ENCODE results near the gene NDUFAF2. TPM values are rescaled to one million over a fixed set of nuclear protein-coding genes. Genes with fewer than 3 reads are reported as not detected.
"Not testable (repeated sequence)": the region's sequence is repeated elsewhere in the genome, so short reads cannot be mapped to it uniquely, and the experiment has no call there.

Gene NDUFAF2
- total RNA-seq, 1 donor from 2014 or later: 15.2 TPM

GRCh38 chr5:61044545-61044944 lies 99.5 kb downstream of the NDUFAF2 start:
- intact Hi-C loops (cut with micrococcal nuclease): loop anchor here (2.0 kb wide), 1 partner anchor 236 kb away; no protein-coding TSS in a partner anchor

DNA sequence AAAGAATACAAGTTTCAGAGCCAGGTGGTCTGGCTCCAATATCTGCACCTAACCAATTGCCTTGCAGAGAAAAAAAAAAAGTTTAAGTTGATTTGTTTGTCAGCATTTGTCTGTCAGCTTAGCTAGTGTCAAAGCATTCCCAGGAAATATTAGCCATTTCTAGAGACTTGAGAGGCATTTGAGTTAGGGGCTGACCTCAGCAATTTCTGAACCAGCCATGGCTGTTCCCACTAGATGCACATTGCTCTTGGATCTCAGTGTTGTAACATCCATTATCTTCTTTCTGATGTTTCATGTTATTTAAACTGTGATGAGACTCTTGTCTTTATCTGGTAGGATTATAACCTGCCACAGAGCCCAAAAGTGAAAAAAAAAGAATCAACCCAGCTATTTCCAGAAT lies 102.3 kb downstream of the NDUFAF2 start:
- intact Hi-C loops (cut with micrococcal nuclease): no loop called here

GRCh38 chr5:61048534-61048933 lies 103.5 kb downstream of the NDUFAF2 start:
- intact Hi-C loops (cut with micrococcal nuclease): no loop called here

DNA sequence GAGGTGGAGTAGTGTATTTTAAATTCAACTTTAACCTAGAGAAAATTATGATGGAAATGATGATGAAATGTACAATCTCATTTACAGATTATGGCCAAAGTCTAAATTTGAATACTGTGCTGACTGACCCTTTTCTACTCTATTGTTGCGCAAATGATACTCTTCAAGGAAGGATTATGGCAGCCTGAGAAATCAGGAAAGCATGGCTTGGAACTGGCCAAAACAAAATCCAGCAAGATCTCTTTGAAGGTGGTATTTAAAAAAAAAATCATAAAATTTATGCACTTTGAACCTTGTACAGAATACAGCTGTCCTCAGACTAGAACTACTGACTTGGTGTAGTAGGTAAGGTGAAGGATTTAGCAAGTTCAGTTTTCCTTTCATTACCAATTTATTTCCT lies 105.3 kb downstream of the NDUFAF2 start:
- intact Hi-C loops (cut with micrococcal nuclease): no loop called here

DNA sequence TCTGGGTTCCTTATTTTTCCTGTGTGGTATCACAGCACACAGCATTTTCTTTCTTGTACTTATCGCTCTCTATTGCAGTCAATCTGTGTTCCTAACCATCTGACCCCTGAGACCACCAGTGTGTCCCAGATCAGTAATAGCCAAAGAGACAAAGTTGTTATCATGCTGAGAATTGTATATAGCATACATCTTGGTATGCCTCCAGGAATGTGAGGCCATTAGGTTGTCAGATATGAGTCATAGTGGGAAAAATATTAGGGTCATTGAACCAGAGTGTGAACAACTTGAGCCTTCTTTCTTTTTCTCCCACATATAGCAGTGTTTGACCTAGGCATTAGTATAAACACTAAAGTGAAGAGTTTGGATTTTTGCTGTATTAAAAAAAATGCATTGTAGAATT lies 106.3 kb downstream of the NDUFAF2 start:
- intact Hi-C loops (cut with micrococcal nuclease): no loop called here

GRCh38 chr5:61052882-61053281 lies 107.9 kb downstream of the NDUFAF2 start:
- intact Hi-C loops (cut with micrococcal nuclease): no loop called here

- intact Hi-C loops (cut with micrococcal nuclease): loop anchor here (2.0 kb wide), 2 partner anchors 109 to 277 kb away; partner anchors contain the start of gene SMIM15
Observed at GRCh38 chr5:61053937-61054336, 108.9 kb downstream of the NDUFAF2 start.

DNA sequence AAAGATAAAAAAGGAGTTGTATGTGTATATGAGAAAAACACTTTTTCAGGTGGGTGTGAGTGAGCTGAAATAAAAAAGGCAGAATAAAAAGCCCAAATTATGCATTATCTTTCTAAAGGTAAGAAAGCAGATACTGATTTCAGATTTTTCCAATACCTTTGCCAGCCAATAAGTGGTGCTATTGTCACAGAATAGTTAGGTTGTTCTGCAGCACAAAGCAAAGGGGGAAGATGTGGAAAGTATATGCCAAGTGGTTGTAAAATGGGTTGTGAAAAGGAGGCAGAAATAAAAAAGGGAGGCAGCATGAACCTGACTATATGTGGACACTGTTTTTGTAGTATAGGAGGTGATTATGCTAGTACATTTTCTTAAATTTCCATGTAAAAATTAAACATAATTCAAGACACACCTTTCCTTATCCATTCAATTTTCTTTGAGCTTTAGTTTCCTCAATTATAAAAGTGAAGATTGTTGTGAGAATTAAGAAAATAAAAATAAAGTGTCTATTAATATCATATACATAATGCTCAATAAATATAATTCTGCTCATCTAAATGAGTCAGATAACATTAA lies 110.5 kb downstream of the NDUFAF2 start:
- intact Hi-C loops (cut with micrococcal nuclease): loop anchor here (1.0 to 5.0 kb wide), 6 partner anchors 107 to 1088 kb away; partner anchors contain the start of gene SMIM15

- intact Hi-C loops (cut with micrococcal nuclease): loop anchor here (5.0 kb wide), 1 partner anchor 382 kb away; no protein-coding TSS in a partner anchor
Observed at GRCh38 chr5:61059499-61059898, 114.5 kb downstream of the NDUFAF2 start.

DNA sequence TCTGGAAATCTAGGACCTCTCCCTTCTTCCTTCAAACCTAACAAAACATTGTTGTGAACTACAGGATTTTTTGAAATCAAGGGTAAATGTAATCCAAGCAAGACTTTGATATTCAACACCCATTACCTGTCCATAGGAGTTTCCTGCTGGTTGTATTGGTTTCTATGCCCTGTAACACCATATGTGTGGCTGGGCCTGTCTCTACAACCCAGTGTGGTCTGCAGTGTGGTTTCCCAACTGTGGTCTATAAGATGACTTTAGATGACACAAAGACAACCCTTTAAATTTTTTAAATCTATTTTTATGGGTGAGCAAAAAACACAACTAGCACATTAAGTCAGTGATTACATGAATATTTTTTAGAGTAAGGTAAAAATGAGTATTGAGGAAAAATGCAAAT lies 124.1 kb downstream of the NDUFAF2 start:
- intact Hi-C loops (cut with micrococcal nuclease): no loop called here

DNA sequence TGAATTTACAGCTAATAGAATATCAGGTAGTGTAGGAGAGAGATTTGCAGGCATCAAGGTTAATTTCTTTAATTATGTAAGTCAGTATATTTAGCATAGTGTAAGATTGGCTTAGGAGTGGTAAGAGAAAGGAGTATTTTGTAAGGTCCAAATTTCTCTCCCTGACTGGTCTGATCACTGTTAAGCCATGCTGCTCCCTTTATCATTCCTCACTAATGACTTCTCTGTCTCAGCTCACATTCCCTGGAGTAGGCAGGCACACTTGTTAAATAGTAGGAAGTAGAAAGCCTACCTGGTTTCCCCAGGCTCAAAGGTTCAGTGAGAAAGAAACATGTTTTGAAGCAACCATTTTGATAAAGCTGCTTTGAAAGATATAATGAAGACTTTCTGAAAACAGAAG lies 126.5 kb downstream of the NDUFAF2 start:
- intact Hi-C loops (cut with micrococcal nuclease): no loop called here

DNA sequence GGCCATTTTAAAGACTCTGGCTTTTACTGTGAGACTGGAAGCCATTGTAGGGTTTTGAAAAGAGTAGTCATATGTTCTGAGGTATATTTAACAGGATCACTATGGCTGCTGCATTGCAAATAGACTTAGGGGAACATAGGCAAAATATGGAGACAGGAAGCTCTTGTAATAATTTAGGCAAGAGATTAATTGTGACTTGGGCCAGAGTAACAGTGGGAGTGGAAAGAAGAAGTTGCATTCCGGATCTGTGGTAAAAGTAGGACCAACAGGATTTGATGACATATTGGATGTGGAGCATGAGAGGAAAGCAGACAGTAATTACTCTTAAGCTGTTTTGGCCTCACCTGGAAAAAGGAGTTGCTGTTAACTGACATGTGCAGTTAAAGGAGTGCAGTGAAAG lies 131.6 kb downstream of the NDUFAF2 start:
- intact Hi-C loops (cut with micrococcal nuclease): no loop called here

DNA sequence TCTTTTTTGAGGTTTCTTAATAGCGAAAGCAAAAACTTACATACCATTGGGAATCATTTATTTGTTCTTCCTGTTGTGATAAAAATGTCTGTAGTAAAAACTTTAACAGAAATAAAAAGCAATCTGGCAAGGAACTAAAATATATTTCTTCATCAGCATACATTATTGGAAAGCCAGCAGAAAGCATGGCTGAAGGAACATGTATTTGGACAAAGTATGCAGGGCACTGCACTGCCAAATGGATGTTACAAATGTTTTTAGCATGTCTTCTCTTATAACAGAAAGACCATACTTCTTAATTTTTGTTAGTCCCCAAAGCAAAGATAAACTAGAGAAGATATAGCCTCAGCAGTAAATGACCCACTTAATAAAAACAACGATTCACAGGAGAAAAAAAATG lies 136.7 kb downstream of the NDUFAF2 start:
- intact Hi-C loops (cut with micrococcal nuclease): no loop called here

DNA sequence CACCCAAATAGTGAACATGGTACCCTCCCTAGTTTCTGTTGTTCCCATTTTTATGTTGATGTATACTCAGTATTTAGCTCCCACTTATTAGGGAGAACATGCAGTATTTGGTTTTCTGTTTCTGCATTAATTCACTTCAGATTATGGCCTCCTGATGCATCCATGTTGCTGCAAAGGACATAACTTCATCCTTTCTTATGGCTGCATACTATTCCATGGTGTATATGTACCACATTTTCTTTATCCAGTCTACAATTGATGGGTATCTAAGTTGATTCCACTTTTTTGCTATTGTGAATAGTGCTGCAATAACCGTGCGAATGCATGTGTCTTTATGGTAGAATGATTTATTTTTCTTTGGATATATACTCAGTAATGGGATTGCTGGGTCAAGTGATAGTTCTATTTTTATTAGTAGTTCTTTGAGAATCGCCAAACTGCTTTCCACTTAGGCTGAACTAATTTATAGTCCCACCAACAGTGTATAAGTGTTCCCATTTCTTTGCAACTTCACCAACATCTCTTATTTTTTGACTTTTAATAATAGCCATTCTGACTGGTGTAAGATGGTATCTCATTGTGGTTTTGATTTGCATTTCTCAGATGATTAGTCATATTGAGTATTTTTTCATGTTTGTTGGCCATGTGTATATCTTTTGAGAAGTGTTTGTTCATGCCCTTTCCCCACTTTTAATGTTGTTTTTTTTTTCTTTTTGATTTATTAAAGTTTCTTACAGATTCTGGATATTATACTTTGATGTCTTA lies 137.7 kb downstream of the NDUFAF2 start:
- intact Hi-C loops (cut with micrococcal nuclease): no loop called here

DNA sequence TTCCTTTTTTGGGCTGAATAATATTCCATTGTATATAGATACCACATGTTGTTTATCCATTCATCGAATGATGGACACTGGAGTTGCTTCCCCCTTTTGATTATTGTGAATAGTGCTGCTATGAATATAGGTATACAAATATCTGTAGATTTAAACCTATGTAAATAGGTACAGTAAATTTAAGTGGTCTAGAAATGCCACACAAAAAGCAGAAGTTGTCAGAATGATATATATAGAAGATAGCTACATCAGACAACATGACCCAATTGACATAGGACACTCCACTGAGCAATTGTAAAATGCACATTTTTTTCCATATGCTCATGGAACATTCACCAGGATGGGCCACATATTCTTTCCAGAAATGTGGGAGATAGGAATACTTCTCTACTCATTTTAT lies 139.7 kb downstream of the NDUFAF2 start:
- intact Hi-C loops (cut with micrococcal nuclease): no loop called here

GRCh38 chr5:61085885-61086284 lies 140.9 kb downstream of the NDUFAF2 start:
- intact Hi-C loops (cut with micrococcal nuclease): no loop called here

- intact Hi-C loops (cut with micrococcal nuclease): no loop called here
Observed at GRCh38 chr5:61087921-61088320, 142.9 kb downstream of the NDUFAF2 start.

DNA sequence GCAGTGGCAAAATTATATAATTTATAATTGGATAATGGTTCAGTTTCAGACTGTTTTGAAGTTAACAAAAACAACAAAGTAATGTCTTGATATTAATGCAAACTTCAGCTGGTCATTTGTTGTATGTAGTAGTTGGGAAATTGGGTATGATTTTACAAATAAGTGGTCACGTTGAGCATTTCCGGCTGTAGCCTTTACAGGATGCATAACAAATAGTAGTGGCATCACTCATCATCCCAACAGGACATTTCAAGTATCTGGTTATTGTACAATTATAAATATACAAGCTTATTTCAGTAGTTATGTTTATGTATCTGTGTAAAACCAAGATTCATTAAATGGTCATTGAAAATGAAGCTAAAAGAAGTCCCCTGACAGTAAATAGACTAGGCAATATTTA lies 144.3 kb downstream of the NDUFAF2 start:
- intact Hi-C loops (cut with micrococcal nuclease): no loop called here

- intact Hi-C loops (cut with micrococcal nuclease): not testable (repeated sequence)
Observed at GRCh38 chr5:61093046-61093771, 148.2 kb downstream of the NDUFAF2 start.

DNA sequence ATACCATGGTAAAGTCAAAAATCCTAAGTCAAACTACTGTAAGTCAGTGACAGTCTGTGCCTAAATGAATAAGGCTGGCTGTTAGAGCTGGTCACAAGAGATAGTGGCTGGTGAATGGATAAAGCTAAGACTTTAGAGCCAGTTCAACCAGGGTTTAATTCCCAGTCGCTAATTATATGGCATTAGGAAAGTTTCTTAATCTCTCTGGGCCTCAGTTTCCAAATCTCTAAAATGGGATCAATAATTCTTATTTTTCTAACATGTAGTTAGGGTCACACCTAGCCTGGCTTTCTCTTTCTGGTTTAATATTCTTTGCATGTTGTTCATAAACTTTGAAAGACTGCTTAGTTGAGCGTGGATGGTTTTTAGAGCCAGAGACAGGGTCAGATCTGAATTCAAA lies 152.5 kb downstream of the NDUFAF2 start:
- intact Hi-C loops (cut with micrococcal nuclease): no loop called here

- intact Hi-C loops (cut with micrococcal nuclease): no loop called here
Observed at GRCh38 chr5:61098251-61098995, 153.4 kb downstream of the NDUFAF2 start.
